ENCODE results near the gene FTO. TPM values are rescaled to one million over a fixed set of nuclear protein-coding genes. Genes with fewer than 3 reads are reported as not detected.

FTO gene
- total RNA-seq, 1 experiment from 2014 or later = 57.4 TPM

DNA sequence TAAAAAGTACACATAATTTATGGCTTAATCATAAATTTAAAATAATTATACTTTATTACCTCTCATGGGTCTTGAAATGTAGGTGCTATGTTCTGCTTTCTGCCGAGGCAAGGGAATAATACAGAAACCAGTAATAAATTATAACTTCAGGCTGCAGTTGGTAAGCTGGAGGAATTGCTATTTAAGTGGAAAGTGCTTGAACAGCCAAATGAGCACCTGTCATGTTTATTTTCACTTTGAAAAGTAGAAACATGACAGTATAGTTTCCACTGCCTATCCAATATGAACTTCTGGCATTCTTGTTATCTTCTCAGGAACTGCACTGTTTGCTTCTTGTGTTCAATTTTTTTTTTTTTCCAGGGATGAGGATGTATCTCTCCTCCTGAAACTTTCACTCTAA is 146.0 kb downstream of the FTO start (continued):
- TF ChIP-seq, protein P1, sequence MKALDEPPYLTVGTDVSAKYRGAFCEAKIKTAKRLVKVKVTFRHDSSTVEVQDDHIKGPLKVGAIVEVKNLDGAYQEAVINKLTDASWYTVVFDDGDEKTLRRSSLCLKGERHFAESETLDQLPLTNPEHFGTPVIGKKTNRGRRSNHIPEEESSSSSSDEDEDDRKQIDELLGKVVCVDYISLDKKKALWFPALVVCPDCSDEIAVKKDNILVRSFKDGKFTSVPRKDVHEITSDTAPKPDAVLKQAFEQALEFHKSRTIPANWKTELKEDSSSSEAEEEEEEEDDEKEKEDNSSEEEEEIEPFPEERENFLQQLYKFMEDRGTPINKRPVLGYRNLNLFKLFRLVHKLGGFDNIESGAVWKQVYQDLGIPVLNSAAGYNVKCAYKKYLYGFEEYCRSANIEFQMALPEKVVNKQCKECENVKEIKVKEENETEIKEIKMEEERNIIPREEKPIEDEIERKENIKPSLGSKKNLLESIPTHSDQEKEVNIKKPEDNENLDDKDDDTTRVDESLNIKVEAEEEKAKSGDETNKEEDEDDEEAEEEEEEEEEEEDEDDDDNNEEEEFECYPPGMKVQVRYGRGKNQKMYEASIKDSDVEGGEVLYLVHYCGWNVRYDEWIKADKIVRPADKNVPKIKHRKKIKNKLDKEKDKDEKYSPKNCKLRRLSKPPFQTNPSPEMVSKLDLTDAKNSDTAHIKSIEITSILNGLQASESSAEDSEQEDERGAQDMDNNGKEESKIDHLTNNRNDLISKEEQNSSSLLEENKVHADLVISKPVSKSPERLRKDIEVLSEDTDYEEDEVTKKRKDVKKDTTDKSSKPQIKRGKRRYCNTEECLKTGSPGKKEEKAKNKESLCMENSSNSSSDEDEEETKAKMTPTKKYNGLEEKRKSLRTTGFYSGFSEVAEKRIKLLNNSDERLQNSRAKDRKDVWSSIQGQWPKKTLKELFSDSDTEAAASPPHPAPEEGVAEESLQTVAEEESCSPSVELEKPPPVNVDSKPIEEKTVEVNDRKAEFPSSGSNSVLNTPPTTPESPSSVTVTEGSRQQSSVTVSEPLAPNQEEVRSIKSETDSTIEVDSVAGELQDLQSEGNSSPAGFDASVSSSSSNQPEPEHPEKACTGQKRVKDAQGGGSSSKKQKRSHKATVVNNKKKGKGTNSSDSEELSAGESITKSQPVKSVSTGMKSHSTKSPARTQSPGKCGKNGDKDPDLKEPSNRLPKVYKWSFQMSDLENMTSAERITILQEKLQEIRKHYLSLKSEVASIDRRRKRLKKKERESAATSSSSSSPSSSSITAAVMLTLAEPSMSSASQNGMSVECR (CRISPR knock-in tag; IDR thresholded peaks at IDR 0.05; ENCODE audit: borderline replicate concordance) = no peak
- TF ChIP-seq ELF4 (CRISPR knock-in tag; IDR thresholded peaks at IDR 0.05; ENCODE audit: low read depth) (no peak), NR3C1 (CRISPR knock-in tag; conservative IDR thresholded peaks at IDR 0.05; ENCODE audit: low read depth) (no peak), FOXK1 (CRISPR knock-in tag; IDR thresholded peaks at IDR 0.05) (no peak), PRRX2 (CRISPR knock-in tag; IDR thresholded peaks at IDR 0.05) (no peak)
- TF ChIP-seq, protein P2, sequence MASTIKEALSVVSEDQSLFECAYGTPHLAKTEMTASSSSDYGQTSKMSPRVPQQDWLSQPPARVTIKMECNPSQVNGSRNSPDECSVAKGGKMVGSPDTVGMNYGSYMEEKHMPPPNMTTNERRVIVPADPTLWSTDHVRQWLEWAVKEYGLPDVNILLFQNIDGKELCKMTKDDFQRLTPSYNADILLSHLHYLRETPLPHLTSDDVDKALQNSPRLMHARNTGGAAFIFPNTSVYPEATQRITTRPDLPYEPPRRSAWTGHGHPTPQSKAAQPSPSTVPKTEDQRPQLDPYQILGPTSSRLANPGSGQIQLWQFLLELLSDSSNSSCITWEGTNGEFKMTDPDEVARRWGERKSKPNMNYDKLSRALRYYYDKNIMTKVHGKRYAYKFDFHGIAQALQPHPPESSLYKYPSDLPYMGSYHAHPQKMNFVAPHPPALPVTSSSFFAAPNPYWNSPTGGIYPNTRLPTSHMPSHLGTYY (CRISPR knock-in tag; IDR thresholded peaks at IDR 0.05) = no peak

DNA sequence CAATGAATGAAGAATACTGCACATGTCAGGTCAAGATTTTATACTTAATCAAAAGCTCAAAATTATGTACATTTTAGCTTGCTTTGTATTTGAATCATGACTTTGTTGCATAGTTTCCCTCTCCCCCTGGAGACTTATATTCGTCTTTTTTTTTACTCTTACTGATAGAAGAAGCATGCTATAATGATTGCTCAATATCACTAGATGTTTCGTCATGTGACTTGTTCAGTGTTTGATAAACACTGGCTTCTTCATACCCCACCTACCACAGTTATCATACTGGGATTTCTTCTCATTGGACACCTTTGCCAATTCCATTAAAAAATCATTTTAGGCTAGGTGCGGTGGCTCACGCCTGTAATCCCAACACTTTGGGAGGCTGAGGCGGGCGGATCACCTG is 148.7 kb downstream of the FTO start:
- Mint-ChIP-seq H3K9me3 (no peaks in the 10 kb centered on the region; the same call in 1 of the 2 replicates), H3K36me3 (0 out of 2 replicates have a peak, but pooled peaks cover 2% of the 10 kb centered on the region), H3K27me3 (ENCODE audit: low read depth) (no peaks in the 10 kb centered on the region), H3K27ac (no peak overlapping the region), H3K4me1 (peaks cover 21% of the 10 kb centered on the region), H3K4me3 (no peak overlapping the region)
- ATAC-seq (no peak), DNase-seq (ENCODE audit: low spot score) (no peak)
- TF ChIP-seq KAT7 (CRISPR knock-in tag; IDR thresholded peaks at IDR 0.05; ENCODE audit: borderline replicate concordance) (no peak), FOXK1 (CRISPR knock-in tag; IDR thresholded peaks at IDR 0.05) (no peak), ESRRA (CRISPR knock-in tag; IDR thresholded peaks at IDR 0.05; ENCODE audit: borderline replicate concordance) (no peak), ZNF138 (CRISPR knock-in tag; conservative IDR thresholded peaks at IDR 0.05) (no peak)
- TF ChIP-seq, protein P3, sequence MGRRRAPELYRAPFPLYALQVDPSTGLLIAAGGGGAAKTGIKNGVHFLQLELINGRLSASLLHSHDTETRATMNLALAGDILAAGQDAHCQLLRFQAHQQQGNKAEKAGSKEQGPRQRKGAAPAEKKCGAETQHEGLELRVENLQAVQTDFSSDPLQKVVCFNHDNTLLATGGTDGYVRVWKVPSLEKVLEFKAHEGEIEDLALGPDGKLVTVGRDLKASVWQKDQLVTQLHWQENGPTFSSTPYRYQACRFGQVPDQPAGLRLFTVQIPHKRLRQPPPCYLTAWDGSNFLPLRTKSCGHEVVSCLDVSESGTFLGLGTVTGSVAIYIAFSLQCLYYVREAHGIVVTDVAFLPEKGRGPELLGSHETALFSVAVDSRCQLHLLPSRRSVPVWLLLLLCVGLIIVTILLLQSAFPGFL (CRISPR knock-in tag; IDR thresholded peaks at IDR 0.05; ENCODE audit: borderline replicate concordance) = no peak
- TF ChIP-seq, protein P4, sequence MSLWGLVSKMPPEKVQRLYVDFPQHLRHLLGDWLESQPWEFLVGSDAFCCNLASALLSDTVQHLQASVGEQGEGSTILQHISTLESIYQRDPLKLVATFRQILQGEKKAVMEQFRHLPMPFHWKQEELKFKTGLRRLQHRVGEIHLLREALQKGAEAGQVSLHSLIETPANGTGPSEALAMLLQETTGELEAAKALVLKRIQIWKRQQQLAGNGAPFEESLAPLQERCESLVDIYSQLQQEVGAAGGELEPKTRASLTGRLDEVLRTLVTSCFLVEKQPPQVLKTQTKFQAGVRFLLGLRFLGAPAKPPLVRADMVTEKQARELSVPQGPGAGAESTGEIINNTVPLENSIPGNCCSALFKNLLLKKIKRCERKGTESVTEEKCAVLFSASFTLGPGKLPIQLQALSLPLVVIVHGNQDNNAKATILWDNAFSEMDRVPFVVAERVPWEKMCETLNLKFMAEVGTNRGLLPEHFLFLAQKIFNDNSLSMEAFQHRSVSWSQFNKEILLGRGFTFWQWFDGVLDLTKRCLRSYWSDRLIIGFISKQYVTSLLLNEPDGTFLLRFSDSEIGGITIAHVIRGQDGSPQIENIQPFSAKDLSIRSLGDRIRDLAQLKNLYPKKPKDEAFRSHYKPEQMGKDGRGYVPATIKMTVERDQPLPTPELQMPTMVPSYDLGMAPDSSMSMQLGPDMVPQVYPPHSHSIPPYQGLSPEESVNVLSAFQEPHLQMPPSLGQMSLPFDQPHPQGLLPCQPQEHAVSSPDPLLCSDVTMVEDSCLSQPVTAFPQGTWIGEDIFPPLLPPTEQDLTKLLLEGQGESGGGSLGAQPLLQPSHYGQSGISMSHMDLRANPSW (CRISPR knock-in tag; conservative IDR thresholded peaks at IDR 0.05; ENCODE audit: low read depth) = no peak
- TF ChIP-seq, protein P5, sequence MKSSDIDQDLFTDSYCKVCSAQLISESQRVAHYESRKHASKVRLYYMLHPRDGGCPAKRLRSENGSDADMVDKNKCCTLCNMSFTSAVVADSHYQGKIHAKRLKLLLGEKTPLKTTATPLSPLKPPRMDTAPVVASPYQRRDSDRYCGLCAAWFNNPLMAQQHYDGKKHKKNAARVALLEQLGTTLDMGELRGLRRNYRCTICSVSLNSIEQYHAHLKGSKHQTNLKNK (CRISPR knock-in tag; IDR thresholded peaks at IDR 0.05) = no peak
- TF ChIP-seq, protein P6, sequence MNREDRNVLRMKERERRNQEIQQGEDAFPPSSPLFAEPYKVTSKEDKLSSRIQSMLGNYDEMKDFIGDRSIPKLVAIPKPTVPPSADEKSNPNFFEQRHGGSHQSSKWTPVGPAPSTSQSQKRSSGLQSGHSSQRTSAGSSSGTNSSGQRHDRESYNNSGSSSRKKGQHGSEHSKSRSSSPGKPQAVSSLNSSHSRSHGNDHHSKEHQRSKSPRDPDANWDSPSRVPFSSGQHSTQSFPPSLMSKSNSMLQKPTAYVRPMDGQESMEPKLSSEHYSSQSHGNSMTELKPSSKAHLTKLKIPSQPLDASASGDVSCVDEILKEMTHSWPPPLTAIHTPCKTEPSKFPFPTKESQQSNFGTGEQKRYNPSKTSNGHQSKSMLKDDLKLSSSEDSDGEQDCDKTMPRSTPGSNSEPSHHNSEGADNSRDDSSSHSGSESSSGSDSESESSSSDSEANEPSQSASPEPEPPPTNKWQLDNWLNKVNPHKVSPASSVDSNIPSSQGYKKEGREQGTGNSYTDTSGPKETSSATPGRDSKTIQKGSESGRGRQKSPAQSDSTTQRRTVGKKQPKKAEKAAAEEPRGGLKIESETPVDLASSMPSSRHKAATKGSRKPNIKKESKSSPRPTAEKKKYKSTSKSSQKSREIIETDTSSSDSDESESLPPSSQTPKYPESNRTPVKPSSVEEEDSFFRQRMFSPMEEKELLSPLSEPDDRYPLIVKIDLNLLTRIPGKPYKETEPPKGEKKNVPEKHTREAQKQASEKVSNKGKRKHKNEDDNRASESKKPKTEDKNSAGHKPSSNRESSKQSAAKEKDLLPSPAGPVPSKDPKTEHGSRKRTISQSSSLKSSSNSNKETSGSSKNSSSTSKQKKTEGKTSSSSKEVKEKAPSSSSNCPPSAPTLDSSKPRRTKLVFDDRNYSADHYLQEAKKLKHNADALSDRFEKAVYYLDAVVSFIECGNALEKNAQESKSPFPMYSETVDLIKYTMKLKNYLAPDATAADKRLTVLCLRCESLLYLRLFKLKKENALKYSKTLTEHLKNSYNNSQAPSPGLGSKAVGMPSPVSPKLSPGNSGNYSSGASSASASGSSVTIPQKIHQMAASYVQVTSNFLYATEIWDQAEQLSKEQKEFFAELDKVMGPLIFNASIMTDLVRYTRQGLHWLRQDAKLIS (CRISPR knock-in tag; IDR thresholded peaks at IDR 0.05; ENCODE audit: borderline replicate concordance) = no peak
- TF ChIP-seq, protein P7, sequence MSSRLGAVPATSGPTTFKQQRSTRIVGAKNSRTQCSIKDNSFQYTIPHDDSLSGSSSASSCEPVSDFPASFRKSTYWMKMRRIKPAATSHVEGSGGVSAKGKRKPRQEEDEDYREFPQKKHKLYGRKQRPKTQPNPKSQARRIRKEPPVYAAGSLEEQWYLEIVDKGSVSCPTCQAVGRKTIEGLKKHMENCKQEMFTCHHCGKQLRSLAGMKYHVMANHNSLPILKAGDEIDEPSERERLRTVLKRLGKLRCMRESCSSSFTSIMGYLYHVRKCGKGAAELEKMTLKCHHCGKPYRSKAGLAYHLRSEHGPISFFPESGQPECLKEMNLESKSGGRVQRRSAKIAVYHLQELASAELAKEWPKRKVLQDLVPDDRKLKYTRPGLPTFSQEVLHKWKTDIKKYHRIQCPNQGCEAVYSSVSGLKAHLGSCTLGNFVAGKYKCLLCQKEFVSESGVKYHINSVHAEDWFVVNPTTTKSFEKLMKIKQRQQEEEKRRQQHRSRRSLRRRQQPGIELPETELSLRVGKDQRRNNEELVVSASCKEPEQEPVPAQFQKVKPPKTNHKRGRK (CRISPR knock-in tag; IDR thresholded peaks at IDR 0.05; ENCODE audit: borderline replicate concordance) = no peak
- ChIA-PET POLR2A (no interaction called here), CTCF (no interaction called here)
